ENCODE measurements around the gene CENATAC.
A peak's percentile ranks its signal among the peaks of the same experiment; 100 is the strongest.
"Not testable (repeated sequence)": the region's sequence is repeated elsewhere in the genome, so short reads cannot be mapped to it uniquely, and the experiment has no call there.

Gene CENATAC

DNA sequence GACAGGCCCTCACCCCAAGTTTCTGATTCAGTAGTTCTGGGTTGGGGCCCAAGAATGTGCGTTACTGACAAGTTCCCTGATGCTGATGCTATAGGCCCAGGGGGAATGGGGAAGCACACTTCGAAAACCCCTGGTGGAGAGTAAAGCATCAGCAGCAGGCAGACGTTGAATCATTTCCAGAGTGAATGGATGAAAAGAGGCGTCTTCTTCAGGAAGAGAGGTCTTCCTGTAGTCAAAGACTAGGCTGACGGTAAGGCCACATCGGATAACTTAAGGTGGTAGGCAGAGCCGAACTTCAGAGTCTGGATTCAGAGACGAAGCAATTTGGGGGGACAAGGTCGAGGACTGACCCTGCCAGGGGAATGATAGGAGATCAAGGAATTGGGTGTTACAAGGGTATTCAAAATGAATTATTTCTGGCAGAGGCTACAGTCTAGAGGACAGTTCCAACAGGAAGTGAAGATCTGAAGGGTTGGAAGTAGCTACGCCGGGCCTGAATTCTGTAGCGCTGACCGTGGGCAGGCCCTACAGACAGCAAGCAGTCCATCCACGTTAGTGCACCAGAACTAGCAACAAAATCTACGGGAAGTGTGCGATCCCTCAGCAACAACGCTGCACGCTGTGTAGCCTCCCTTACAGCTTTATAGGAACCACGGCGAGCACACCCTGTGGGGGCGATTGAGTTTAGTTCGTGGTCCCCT lies 862 bp upstream of the CENATAC start:
- no peak for DNase-seq

DNA sequence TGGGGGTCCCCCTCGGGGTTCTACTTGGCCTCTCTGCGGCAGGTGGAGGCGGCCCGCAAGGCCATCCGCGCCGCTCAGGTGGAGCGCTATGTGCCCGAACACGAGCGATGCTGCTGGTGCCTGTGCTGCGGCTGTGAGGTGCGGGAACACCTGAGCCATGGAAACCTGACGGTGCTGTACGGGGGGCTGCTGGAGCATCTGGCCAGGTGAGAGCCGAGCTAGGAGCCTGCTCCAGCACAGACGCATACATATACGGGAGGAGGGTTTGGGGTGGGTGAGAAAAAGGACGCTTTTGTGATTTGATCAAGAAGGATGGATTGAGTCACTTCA lies 415 bp downstream of the CENATAC start:
- no peak for DNase-seq

DNA sequence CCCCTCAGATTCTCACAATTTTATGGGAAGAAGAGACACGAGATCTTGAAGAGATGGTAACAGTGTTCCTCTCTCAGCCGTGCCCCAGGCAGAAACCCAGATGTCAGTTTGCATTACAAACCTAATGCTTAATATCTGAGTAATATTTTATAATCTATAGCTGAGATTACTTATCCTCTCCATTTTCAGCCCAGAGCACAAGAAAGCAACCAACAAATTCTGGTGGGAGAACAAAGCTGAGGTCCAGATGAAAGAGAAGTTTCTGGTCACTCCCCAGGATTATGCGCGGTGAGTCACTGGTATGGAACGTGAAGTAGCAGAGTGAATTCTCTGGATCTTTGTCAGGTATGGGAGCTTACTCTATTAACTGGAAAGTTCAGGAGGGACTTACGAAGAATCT lies 884 bp downstream of the CENATAC start:
- no peak for DNase-seq

DNA sequence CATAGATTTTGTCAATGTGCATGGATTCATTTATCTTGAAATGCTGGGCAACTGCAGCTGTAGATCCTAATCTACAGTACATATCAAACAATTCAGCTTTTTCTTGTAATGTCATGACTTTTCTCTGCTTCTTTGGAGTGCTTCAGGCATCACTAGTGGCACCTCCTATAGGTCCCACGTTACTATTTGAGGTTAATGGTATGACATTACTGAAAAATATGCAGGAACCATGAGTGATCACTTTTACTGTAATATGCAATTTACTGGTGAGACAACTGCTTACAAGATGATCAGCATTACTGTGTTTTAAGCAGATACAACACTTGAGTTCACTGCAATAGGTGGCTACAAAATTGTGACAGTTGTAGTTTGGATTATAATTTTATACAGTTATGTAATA lies 3.0 kb downstream of the CENATAC start:
- no peak for DNase-seq

DNA sequence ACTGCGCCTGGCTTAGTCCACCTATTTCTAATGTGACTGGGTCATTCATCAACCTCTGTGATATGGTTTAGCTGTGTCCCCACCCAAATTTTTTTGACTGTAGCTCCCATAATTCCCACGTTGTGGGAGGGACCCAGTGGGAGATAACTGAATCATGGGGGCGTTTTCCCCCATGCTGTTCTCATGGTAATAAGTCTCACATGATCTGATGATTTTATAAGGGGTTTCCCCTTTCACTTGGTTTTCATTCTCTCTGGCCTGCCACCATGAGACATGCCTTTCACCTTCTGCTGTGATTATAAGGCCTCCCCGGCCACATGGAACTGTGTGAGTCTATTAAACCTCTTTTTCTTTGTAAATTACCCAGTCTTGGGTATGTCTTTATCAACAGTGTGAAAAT lies 8.7 kb downstream of the CENATAC start:
- no peak for DNase-seq

DNA sequence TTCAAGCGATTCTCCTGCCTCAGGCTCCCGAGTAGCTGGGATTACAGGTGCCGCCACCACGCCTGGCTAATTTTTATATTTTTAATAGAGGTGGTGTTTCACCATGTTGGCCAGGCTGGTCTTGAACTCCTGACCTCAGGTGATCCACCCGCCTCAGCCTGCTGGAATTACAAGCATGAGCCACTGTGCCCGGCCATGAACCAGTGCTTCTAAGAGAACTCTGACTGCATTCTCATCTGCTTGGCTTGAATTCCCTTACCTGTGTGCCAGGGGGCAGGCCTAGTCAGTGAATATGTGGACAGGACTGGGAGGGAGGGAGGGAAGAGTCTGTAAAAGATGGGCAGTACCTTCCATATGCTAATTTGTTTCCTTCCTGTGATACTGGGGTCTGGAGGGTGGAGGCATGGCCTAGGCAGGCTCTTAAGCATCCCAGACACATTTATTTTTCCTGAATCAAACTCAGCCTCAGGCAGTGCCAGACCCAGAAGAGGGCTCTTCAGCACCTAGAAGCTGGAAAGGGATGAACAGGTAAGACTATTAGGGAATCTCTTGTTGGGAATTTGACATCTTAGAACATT lies 13.6 kb downstream of the CENATAC start:
- DNase-seq, result no peak

DNA sequence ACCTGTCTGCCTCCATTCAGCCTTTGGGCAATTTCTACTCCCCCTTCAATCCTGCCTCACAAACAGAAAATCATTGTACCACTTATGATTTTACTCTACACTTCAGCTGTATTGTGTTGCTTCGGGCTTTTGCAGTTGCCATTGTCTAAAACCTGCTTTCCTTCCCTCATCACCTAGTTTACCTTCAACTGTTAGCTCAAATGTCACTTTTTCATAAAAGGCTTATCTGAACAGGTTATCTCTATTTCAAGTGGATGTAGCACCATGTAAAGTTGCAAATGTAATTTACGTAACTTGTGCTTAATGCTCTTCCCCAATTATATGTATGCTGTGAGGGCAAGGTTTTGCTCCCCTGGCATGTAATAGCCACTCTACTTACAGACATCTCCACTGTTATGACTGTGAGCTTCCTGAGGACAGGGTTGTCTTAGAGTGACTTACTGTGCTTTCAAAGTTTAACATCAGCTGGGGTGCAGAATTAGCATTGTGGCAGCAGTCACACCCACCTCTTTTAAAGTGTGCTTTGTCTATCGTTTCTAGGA lies 14.8 kb downstream of the CENATAC start:
- no peak for DNase-seq

DNA sequence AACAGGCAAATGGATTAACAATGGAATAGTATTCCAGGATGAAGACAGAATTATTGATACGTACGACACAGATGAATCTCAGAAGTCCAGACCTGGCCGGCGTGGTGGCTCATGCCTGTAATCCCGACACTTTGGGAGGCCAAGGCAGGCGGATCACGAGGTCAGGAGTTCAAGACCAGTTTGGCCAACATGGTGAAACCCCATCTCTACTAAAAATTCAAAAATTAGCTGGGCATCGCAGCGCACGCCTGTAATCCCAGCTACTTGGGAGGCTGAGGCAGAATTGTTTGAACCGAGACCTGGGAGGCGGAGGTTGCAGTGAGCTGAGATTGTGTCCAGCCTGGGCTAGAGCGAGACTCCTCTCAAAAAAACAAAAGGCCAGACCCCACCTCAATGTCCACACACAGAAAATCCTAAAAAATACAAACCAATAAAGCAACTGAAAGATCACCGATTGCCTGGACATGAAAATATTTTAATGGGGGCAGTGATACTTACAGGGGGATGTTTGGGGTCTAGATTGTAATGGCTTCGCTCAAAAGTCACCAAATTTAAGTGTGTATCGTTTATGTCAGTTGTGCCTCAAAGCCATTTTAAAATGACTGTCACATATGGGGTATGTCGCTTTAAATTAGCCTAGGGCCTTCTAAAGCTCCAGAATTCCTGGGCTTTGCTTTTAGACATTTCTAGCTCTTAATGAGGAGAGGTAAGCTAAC lies 16.4 kb downstream of the CENATAC start:
- no peak for DNase-seq

DNA sequence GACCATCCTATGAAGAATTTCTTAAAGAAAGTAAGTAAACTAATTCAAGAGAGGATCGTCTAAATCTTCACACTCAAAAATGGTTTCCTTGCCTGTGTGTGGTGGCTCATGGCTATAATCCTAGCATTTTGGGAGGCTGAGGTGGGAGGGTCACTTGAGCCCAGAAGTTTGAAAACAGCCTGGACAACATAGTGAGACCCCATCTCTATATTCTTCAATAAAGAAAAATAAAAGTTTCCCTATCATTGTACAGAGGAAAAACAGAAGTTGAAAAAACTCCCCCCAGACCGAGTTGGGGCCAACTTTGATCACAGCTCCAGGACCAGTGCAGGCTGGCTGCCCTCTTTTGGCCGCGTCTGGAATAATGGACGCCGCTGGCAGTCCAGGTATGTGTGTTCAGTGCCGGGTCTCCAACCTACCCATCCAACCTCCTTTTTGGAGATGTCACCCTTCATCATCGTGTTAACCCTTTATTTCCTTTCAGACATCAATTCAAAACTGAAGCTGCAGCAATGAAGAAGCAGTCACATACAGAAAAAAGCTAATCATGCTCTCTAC lies 17.2 kb downstream of the CENATAC start:
- no peak for DNase-seq

DNA sequence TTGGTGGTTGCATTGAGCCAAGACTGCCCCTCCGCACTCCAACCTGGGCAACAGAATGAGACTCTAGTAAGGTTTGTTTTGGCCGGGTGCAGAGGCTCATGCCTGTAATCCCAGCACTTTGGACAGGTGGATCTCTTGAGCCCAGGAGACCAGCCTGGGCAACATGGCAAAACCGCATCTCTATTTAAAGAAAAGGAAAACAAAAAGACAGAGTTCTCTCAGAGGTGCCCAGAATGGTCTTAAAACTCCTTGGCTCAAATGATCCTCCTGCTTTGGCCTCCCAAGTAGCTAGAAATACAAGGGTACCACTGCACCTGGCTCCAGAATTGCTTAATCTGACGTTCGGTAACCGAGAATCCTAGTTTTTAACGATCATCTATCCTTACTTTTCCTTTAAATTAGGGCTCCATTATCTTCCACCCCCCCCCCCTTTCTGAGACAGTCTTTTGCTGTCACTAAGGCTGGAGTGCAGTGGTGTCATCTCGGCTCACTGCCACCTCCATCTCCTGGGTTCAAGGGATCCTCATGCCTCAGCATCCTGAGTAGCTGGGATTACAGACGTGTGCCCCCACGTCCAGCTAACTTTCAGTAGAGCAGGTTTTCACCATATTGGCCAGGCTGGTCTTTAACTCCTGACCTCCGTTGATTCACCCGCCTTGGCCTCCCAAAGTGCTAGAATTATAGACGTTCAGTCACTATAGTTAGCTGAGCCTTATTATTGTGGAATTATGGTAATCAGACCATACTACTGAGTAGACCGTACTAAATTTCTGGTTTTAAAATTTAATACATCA lies 18.5 kb downstream of the CENATAC start:
- DNase-seq, result no peak

DNA sequence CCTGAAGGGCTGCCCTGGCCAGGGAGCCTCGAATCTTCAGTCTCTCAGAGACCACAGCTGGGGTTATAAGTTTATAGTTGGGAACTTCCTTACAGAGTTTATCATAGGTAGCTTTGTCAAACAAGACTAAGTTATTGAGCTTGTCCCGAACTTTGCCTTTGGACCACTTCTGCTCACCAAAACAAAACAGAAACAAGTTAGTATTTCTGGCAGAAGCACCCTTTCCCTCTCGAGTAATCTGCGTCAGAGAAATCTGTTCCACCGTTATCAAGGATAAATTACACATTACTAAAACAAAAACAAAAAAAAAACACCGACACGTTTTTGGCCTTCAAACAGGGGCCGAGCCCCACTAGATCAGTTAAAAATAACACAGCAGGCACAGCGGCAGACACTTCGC lies 19.4 kb downstream of the CENATAC start:
- DNase-seq, result not testable (repeated sequence)

DNA sequence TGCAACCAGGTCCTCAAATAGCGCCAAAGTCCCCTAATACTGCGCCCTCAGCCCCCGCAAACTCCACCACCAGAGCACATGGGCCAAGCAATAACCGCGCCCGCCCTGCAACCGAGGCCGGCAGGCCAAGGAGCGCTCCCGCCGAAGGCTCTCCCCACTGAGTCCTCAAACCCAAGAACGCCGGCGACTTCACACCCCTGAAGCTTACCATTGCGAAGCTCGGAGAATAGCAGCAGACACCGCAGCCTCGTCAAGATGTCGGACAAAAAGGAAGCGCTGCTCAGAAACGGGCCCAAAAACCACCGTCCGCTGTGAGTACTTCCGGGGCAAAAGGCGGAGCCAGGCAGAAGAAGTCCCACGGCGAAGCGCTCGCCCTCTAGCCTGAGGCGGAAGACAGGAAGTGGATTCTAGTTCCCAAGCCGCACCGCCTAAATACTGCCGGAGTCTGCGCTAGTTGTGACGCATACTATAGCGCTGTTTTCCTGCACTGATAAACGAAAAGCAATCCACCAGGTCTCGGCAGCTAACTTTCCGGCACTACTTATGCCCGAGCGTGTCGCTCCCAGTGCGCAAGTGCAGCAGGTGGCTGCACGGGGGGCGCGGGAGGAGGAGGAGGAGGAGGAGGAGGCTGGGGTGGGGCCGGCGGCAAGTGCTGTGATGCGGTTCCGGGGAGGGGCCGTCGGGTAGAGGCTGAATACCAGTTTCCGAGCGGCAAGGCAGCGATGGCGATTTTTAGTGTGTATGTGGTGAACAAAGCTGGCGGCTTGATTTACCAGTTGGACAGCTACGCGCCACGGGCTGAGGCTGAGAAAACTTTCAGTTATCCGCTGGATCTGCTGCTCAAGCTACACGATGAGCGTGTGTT lies 20.4 kb downstream of the CENATAC start, which contains the start of the genes RPS25 and TRAPPC4:
TSS of gene RPS25 (minus strand) at position 270 of the 865 bp plus-strand sequence. CDS start at position 211, 59 bp downstream.
TSS of gene TRAPPC4 (plus strand) at position 693 of the 865 bp plus-strand sequence. CDS start at position 723, 30 bp downstream.
- DNase-seq, result peak; percentile 97

DNA sequence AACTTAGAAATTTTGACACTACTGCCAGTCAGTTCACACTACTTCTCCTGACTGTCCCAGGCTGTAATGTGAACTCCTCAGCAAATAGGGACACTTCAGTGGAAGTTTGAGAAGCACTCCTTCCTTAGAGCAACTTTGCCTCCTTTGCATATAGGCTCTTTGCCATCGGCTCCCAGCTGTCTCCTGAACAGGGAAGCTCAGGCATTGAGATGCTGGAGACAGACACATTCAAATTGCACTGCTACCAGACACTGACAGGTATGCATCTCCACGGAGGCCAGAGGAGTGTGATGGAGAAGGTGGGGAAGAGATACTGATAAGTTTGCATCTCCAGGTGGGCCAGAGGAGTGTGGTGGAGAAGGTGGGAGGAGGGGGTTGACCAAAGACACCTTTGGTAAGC lies 22.1 kb downstream of the CENATAC start:
- no peak for DNase-seq

DNA sequence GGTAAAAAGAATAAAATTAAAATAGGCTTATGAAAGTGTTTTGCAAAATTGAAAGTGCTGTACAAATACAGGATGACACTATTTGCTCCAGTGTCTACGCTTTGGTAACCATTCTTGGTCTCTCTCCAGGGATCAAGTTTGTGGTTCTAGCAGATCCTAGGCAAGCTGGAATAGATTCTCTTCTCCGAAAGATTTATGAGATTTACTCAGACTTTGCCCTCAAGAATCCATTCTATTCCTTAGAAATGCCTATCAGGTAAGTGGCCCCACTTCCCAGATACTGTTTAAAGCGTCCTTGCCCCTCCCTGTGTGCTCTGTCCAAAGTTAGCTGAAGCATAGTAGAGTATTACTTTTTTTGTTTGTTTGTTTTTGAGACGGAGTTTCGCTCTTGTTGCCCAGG lies 23.7 kb downstream of the CENATAC start:
- no peak for DNase-seq

DNA sequence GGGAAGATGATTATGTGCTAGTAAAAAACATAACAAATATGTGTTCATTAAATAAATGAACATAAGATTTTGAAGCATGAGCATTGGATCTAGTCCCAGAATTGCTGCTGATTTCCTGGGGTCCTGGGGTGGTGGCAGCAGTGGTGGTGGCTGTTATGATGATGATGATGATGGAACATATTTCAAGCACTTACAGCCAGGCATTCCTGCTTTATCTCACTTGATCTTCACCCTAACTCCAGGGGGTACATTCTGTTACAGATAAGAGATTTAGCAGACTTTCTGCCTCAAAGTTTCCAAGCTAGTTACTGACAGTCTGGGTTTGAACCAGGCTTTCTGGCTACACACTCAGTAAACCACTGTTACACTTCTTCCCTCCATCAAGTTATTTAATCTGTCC lies 25.8 kb downstream of the CENATAC start:
- no peak for DNase-seq

DNA sequence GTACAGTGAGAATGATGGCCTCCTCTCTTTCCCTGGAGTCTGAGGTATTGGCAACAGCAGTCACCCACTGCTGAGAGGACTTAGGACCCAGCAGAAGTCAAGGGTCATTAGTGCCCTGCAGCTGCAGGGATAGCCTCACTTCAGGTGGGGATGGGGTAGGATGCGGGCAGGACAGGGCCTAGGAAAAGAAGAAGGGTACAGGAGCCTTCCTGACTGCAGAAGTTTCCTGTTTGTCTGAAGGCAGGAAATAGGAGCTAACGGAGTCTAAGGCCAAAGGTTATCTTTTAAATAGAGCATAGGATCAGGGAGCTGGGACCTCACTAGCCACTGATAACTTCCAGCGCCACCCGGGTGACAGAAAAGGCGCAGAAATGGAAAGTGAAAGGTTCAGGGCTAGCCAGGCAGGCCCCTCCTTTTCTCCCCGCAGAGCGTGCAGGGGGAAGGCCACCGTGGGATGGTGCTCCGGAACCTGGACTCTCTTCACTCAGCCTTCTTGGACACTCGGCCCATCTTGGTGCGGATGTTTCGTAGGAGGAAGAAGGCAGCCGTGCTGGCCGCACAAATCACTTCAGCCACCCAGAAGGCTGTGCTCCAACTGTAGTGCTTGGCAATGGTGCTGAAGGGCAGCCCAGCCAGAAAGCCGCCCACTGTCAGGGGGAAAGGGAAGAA lies 26.6 kb downstream of the CENATAC start:
- DNase-seq, result no peak

DNA sequence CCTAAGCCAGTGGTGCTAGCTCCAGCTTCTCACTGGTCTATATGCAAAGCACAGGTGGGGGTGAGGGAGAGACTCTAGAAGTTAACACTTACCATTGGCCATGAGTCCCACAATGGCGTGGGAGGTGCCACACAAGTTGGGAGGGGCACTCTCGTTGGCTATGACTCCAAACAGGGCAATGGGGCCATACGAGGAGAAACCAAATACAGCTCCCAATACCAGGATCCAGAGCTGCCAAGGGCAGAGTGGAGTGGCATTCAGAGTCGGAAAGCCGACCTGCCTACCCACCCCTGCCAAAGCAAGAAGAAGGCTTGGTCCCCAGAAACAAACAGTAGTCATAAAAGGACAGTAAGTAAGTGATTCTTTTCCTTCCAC lies 27.1 kb downstream of the CENATAC start:
- DNase-seq, result no peak

DNA sequence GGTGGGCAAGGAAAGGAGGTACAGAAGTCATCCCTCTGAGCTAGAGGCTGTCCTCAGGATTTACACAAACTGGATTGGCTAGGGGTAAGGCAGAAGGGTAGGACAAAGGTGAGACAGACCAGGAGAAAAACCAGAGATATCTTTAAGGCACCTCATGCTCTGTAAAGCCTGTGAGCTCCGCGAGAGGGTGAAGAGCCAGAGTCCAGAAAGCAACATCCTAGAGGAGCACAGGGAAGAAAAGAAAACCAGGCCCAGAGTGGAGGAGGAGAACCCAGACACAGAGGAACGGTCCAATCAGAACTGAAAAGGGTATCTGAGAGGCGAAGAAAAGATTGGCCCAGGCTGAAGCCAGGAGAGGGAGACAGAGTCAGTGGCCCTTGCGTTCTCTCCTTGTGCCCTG lies 27.6 kb downstream of the CENATAC start:
- no peak for DNase-seq

DNA sequence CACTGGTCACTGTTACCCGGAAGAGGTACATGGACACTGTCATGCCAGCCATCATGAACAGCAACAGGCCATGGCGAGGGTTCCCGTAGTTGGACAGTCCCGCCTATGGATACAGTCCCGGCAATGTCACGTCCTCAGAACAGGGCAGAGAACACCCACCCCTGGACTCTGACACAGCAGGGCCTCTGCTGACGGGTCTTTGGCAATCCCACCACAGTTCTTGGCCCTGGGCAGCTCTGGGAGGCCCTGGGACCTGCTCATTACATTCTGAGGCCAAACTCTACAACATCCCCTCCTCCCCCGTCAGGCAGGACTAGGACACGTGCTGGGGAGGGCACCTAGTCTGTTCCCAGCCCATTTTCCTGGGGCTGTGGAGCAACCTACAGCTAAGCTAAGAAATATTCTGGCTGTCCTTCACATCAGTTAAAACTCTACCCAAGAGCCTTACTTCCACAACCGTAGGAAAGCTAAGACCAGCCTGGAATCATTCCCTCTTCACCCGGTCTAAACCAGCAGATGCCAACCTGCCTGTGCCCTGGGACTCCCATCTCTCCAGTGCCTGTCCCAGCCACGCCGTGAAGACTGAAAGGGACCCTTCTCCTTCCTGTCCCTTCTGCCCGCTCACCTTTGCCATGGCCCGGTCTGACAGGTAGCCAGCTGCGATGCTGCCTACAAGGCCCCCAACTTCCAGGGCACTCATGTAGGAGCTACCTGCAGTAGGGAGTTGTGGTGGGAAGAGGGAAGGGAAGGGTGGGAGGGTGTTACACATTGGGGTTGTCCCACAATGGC lies 28.2 kb downstream of the CENATAC start:
- DNase-seq, result no peak

DNA sequence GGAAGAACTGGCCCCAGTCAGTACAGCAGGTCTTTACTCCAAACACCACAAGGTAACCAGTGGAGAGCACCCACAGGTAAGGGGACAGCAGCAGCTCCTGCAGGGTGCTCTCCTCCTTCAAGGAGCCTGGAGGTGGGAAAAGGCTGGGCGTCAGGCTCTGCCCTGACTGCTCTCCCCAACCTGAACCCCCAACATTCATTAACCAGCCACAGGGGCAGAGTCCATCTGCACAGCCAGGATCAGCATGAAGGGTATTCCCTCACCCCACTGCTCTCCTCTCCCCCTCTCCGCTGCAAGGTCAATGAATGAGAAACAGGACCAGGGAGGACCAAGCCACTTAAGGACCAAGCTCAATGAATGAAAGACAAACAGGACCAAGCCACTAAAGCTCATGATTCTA lies 29.0 kb downstream of the CENATAC start:
- DNase-seq, result no peak

Data from NCI-H2029 (cell line).